Activated CD4-positive, alpha-beta T cell treated with anti-CD3 and anti-CD28 coated beads for 4 hours (primary cell): Measurements from ENCODE around the gene LUZP2.
"Not testable (repeated sequence)": the region's sequence is repeated elsewhere in the genome, so short reads cannot be mapped to it uniquely, and the experiment has no call there.

Experiments used
- DNase-seq, 2 donors: peaks; one replicate each; pipeline ENCODE4 v3.0.0-alpha.2; 2020

LUZP2 gene

DNA sequence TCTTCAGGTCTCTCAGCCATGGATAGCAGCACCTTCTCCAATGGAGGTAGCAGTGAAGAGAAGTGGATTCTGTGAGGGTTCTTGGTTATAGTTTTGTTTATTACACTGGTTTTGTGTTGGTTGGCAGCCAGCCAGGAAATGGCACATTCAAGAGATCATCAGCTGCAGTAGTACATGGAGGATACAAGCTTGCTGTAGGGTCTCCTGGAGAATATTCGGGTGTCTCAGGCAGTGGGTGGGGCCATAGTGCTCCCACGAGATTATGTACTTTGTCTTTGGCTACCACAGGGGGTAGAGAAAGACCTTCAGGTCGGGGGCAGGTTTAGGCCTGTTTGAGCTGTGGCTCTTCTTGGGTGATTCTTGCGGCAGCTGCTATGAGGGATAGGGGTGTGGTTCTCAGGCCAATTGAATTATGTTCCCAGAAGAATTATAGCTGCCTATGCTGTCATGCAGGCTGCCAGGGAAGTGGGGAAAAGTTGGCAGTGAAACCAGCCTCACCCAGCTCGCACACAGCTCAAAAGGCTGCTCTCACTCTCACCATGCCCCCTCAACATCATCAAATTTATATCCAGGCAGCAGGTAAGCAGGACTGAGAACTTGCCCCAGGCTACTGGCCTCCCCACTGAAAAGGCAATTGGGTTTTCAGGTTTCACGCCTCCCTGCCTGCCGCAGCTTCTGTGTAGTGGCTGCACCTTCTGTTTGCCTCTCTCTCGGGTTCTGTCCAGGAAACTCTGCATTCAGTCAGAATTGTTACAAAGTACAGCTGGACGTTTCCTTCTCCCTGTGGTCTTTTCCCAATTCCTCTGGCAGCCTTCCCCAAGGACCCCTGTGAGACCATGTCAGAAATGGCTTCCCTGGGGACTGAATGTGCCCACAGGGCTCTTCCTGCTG is 435.5 kb downstream of the LUZP2 start:
- DNase-seq = no peak

DNA sequence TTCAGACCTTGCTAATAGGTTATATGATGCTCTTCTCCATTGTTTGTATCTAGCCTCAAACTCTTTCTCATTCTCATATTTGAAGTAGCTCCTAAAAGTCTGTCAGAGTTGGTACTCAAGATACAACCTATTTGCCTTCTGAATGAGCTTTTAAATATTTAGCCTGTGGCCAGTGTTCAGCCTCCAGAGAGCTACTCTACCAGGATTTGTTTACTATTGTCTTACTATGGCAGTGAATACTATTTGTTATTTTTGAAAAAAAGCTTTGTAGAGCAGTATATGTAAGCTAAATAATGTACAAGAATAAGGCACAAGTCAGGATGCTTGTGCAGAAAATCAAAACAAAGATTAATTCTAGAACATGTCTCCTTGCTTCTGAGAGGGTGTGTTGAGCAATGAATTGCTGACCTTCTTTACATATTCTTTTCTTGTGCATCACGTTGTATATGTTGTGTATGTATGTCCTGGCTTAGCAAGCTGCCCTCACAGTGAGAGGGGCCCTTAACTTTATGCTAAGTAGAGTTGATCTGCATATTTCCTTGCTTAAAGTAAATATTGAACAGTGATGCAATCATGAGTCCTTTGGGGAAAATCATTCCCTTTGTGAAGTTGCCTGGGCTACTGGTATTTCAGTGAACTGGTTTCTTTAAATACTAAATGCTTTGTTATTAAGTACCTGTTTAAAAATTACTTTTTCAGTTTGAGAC is 438.0 kb downstream of the LUZP2 start:
- DNase-seq = no peak

DNA sequence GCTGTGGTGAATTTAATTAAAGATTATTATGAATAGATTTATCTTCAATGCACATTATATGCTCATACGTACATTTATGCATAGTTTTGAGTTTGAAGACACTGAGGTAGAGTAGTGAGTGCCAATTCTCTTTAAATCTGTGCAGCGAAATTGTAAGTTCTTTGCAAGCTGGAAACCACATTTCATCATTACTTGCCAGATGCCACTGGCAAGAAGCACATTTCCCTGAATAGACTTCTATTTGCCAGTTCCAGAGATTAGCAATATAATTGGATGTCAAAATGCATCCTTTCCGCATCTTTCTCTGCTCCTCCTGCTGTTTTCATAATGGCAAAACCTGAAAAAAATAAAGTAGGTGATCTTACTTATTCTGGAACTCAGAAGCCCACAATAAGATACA is 448.0 kb downstream of the LUZP2 start:
- DNase-seq = no peak

DNA sequence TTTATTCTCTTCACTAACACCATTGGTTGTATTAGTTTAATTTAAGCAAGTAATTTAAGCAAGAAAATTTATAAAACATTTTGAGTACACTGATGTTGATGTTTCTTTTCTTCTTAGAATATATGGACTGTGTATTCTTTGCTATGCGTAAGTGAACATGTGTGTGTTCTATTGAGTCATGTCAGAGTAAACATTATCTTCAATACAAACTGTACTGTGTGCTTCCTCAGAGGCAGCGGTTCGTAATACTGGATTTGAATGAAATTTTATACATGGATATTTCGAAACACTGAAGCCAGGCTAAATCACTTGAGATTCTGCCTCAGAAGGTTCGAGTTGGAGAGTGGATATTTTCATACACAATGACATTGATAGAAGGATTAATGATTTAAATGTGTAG is 452.6 kb downstream of the LUZP2 start:
- DNase-seq = no peak

DNA sequence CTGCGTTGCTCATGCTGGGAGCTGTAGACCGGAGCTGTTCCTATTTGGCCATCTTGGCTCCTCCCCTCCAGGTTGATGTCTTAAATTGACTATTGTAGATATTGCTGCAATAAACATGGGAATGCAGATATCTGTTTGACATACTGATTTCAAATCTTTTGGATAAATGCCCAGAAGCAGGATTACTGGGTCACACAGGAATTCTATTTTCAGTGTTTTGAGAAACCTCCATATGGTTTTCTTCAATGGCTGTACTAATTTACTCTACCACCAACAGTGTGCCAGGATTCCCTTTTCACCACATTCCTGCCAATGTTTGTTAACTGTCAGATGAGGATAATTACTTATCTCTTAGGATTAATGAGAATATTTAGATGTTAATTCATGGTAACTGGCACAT is 467.0 kb downstream of the LUZP2 start:
- no peak for DNase-seq

DNA sequence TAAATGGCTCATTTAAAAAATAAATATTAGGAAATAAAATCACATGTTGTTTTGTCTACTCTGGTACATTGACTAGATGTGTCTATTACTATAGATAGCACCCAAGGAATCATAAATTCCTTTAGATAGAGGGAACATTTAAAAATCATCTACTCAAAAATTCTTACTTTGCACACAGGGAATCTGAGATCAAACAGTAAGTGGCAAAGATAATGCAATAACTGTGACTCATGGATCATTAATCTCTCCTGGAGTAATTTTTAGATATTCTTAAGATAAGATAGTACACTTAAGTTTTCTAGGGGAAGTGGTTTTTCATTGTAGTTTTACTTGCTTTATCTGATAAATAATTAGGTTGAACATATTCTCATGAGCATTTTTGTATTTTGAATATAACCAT is 468.9 kb downstream of the LUZP2 start:
- no peak for DNase-seq

DNA sequence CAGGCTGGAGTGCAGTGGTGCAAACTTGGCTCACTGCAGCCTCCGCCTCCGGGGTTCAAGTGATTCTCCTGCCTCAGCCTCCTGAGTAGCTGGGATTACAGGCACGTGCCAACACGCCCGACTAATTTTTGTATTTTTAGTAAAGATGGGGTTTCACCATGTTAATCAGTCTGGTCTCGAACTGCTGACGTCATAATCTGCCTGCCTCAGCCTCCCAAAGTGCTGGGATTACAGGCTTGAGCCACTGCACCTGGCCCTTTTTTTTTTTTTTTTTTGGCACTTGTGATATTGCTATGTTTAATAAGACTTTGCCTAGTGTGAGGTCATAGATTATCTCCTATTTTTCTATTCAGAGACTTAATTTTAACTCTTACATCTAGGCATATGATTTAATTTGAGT is 497.1 kb downstream of the LUZP2 start:
- not testable (repeated sequence) for DNase-seq

DNA sequence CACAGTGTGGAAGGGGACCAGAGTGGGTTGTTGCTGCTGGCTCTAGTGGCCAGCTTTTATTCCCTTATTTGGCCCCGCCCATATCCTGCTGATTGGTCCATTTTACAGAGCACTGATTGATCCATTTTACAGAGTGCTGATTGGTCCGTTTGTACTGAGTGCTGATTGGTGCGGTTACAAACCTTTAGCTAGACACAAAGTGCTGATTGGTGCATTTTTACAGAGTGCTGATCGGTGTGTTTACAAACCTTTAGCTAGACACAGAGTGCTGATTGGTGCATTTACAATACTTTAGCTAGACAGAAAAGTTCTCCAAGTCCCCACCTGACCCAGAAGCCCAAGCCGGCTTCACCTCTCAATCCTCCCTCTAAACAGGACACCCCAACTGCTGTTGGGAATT is 503.1 kb downstream of the LUZP2 start:
- DNase-seq = not testable (repeated sequence)

DNA sequence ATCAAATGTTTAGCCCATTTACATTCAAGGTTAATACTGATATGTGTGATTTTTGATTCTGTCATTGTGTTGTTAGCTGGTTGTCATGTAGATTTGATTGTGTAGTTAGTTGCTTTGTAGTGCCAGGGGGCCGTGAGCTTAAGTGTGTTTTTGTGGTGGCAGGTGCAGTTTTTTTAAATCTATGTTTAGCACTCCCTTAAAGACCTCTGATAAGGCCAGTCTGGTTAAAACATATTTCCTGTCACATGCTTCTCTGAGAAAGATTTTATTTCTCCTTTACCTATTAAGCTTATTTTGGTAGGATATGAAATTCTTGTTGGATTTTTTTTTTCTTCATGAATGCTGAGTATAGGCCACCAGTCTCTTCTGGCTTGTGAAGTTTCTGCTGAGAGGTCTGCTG is 540.6 kb downstream of the LUZP2 start:
- DNase-seq = no peak

DNA sequence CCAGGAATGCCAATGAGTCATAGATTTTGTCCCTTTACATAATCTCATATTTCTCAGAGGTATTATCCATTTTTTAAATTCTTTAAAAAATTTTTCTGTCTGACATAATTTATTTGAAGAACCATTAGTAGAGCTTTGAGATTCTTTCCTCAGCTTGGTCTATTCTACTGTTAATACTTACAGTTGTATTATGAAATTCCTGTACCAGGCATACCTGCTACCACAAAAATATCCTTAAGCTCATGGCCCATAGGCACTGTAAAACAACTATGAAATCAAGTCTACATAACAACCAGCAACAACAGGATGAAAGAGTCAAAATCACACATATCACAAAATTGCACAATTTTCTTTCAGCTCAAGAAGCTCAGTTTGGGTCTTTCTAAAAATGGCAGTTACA is 541.3 kb downstream of the LUZP2 start:
- no peak for DNase-seq

DNA sequence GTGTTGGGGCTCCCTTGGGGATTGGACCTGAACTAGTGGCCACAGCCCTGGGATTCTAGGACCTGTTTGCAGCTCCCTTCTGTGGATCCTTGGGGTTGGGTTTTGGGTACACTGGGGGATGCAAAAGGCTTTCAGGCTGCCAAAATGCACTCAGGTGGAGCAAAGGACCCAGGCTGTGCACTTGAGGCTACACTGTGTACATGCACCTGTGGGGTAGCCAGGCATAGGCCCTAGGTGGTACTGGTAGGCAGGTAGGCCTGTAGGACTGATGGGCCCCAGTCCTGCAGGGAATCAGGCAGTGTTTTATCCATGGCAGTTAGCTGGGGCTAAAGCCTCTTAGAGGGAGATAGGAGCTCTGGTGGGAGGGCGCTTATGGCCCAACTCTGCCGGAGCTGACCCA is 542.3 kb downstream of the LUZP2 start:
- DNase-seq = no peak

DNA sequence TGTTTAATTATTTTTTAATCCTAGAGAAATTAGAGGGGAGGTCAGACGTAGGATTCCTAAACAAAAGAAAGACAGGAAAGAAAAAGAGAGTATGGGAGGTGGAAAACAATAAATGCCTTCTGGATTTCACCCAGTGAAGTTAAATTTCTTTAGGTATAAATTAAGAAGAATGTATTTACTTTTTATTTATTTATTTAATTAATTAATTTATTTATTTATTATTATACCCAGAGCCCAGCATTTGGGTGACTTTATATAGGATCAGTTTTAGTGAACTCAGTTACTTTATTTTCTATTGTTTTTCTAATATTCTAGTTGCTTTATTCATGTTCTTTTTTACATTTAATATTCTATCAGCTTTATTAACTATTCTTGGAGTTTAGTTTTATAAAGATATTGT is 551.8 kb downstream of the LUZP2 start:
- no peak for DNase-seq

DNA sequence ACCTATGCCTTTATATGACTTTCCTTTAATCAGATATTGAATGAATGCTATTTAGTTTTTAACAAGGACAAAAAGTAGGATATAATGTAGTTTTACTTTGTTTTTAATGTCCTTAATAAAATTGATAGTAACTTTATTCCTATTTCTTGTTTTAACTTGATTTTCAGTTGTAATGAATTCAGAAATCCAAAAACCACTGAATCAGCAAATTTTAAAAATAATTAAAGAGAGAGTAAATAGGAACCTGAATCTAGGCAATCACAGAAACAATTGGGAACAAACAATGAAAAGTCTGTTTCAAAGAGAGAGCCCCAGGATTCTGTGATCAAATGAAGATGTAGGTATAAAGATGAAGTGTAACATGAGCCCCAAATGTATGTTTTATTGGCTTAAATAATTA is 556.0 kb downstream of the LUZP2 start:
- DNase-seq = no peak

DNA sequence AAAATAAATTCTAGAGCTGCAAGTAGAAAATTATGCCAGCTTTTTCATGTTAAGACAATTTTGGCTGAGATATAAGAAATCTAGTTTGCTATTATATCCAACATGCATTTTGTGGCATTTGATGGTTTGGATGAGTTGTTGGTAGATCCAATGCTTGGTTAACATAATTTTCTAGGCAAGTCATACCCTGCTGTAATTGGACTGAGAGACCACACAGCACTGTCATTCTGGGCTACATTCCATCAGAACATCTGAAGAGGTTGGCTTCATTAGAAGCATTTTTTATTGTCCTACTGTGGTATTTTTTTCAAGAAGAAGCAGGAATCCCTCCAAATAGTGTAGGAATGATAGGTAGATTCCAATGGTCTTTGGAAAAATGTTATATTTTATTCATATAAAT is 561.0 kb downstream of the LUZP2 start:
- DNase-seq = no peak

DNA sequence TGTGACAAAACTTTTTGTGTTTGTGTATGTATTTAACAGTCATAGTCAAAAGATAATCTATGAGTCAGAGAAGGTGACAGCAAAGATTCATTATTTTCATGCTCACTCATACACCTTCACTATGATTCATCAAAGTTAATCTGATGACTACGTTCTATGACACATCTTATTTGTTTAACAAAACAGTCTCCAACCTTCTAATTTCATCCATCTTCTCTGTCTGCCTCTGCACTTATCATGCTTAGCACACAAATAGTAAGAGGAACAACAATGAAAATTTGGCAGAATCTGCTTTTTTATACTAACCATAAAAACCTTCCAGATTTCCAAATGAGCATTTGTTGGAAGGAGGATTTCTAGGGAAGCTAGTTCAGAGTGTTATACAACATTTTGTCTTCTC is 568.9 kb downstream of the LUZP2 start:
- DNase-seq = no peak

DNA sequence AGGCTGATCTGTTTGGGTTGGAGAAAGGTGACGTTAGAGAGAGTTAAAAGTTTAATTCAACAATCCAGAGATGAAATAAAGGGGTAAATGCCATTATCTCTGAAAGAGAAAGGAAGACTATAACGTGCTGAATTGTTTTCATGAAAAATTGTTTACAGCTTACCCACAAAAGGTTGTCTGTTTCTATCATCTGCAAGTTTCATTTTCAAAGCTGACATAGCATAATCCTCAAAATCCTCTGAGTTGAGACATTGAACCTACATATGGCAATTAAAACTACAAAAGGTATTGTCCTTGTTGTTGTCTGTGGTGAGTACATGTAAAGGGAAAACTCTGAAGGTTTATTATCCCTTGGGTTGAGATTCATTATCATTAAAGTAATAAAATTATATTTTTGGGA is 569.9 kb downstream of the LUZP2 start:
- no peak for DNase-seq

DNA sequence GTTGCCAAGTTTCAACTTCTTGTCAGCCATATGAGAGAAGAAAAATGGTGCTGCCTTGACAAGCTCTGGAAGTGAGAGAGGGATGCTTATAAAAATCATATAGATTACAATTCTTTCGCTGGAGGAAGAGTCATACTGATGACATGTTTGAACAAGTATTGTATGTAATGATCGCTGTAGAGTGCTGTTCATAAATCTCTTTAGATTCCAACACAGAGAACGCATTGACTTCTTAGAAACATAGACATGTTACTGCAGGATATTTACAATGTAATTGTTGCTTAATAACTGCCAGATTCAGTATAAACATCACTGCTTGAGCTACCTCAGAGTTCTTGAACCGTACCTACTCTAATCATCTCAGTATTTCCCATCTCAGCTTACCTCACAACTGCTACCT is 571.6 kb downstream of the LUZP2 start:
- no peak for DNase-seq

DNA sequence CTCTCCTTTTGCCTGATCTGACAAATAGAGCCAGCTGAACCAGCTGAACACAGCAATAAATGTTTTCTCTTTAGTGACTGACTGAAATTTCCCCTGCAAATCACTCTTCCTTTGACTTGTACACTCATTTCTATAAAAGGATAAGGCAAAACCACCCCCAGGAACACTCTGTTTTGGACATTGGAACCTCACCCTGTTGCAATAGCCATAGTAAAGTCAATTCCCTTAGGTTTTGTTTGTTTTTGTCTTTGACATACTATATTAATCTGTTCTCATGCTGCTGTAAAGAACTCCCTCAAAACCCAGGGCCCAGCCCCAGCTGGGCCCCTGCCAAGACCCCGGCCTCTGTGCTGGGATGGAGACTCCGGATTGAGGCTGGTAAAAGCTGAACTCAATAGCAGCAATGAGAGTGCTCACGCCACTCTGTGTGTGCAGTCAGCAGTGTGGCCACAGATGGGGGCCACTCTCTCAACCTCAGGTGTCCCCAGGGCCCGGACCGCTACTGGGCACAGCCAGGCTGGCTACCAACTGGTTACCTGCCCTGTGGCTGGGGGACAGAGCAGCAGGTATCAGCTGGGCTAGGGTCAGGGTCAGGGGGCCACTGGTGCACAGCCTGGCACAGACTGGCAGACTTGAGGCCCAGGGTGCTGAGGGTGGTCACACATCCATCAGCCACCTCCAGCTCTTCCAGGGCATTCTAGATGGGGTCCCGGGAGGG is 597.4 kb downstream of the LUZP2 start:
- DNase-seq = no peak

DNA sequence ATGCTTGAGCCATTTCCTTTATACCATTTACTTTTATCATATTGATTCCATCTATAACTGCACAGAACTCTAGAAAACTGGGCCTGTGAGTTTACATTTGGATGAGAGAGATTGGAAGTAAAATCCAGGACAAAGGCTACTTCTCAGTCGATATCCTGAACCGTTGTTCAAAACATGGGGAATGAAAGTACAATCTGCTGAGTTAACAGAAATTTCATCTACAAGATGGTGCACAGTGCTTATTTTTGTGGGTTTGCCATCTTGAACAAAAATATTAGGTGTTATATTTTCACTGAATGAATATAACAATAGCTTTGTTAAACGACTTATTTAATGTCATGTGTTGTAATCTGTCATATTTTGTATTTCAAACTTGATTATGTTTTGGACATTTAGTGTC is 622.6 kb downstream of the LUZP2 start:
- DNase-seq = no peak
